Amniotic epithelial cell (primary cell): ENCODE data around the gene DCDC1.
"Not testable (repeated sequence)": the region's sequence is repeated elsewhere in the genome, so short reads cannot be mapped to it uniquely, and the experiment has no call there.

Source experiments
- DNase-seq: peaks from one replicate; pipeline ENCODE4 v3.0.0-alpha.2; 2010; ENCODE audit warnings: low read depth

DCDC1 gene

GRCh38 chr11:31328697-31329096, 40.8 kb downstream of the DCDC1 start:
- no peak for DNase-seq

DNA sequence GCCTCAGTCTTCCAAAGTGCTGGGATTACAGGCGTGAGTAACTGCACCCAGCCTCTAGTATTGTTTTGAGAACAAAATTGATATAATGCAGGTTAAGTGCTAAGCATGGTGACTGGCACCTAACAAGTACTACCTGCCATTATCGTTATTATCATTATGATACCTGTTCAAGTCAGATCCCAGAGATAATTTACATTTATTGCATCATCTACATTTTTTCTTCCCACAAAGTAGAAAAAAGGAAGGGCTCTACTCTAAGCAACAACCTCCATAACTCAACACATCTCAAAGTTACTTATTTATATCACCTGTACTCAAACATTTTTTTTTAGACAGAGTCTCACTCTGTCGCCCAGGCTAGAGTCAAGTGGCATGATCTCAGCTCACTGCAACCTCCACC, 42.1 kb downstream of the DCDC1 start:
- DNase-seq = no peak

- no peak for DNase-seq
These were observed 42.9 kb downstream of the DCDC1 start for GRCh38 chr11:31326470-31327148.

DNA sequence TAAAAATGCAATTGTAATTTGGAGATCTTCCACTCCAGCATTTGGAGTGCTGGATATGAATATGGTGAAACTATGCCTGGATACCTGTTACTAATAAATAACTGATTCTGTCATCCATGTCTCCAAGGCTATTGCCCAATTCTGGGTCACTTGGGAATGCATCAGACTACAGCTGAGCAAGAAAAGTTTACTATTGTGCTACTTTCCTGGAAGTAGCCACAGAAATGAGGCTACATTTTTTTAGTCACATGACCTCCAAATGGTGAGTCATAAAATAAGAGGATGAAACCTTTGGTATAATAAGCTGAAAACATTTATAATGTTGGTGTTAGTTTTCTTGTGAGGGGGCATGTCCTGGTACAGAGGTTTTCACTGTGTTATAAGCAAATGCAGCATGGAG, 44.4 kb downstream of the DCDC1 start:
- DNase-seq = peak; percentile 75

- DNase-seq = no peak
These were observed 46.4 kb downstream of the DCDC1 start for GRCh38 chr11:31323145-31323544.

DNA sequence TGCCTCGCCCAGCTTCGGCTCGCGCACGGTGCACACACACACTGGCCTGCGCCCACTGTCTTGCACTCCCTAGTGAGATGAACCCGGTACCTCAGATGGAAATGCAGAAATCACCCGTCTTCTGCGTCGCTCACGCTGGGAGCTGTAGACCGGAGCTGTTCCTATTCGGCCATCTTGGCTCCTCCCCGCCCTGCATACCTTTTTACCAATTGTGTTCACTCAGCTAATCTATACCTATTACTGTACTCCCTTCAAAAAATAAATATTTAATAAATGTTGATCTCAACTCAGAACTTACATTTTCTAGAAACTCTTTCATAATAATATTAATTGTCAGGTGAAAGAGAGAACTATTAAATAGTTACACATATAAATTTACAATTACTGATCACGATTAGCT, 48.0 kb downstream of the DCDC1 start:
- not testable (repeated sequence) for DNase-seq

DNA sequence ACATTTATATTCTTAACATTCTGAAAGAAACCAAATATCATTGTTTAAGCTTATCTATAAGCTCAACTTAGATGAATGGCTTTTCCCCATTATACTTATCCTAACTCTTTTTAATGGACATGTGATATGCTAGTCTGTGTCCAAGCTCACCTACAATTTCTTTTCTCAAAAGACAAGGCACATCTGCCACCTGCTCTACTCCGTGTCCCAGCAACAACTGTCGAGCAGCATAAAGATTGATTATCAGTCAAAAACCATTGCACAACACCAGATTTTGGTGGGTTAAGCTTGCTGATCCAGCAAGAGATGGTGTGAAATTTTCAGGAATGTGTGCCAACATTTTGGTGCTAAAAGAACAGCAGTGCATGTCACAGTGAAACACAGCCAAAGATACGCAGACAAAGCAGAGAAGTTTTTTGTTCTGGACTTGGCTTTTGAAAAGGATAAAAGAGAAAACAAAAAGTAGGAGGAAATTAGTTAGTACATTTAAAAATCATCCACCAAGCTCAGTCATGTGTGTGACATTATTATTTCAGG, 65.8 kb downstream of the DCDC1 start:
- no peak for DNase-seq

DNA sequence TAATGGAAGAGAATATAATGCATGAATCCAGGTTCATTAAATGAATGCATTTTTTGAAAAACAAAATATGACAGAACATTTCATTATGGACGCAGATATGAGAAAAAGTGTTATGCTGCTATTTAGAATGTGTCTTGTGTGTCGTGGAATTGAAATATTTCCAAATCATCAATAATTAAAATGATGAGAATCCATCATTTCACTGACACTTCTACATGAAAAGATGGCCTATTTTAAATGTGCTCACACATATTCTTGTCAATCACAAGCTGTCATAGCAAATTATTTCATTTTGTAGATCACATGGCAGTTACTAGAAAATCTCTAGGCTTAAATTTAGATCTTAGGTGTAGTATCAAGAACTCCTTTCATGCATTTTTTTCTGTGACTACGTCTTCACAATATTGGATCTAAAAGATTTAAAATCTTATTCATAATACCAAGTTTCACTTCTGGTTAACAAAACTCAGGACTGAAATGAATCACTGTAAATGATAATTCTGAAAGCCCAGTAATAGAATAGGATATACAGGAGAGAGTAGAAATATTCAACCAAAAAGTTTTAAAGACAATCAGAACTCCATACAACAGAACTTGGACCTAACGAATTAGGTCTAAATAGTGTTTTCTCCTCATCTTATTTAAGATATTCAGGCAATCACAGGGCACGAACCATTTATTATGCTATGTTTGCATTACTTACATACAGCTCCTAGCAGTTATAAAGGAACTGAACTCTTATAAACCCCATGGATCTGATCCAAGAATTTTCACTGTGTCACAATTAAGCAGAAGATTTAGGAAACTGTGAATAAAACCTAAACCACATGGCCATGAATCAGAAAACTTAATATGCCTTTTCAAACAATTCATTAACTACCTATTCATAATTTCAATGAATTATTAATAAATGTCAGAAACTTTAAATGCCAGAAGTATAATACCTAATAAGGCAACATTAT, 67.7 kb downstream of the DCDC1 start:
- DNase-seq = no peak

DNA sequence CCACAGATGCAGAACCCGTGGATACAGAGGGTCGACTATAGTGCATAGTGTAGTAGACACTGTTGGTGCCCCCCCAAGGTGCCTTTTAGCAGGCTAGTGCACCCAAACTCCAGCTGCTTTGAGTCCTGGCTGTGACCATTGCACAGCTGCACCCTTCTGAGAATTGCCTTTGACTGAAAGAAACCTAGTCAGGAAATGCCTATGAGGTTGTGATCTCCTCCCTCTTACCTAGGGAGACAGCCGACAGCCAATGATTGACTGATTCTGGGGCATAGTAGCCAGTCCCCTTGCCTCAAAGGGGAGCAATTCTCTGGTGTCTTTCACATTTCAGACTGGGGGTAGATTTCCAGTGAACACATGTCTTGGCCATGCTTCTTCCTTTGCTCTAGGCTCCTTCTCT, 74.2 kb downstream of the DCDC1 start:
- DNase-seq = no peak

- not testable (repeated sequence) for DNase-seq
These were observed 96.0 kb downstream of the DCDC1 start for GRCh38 chr11:31273527-31273926.

GRCh38 chr11:31267720-31268119, 101.8 kb downstream of the DCDC1 start:
- DNase-seq = no peak

- no peak for DNase-seq
These were observed 104.7 kb downstream of the DCDC1 start for GRCh38 chr11:31264834-31265233.

DNA sequence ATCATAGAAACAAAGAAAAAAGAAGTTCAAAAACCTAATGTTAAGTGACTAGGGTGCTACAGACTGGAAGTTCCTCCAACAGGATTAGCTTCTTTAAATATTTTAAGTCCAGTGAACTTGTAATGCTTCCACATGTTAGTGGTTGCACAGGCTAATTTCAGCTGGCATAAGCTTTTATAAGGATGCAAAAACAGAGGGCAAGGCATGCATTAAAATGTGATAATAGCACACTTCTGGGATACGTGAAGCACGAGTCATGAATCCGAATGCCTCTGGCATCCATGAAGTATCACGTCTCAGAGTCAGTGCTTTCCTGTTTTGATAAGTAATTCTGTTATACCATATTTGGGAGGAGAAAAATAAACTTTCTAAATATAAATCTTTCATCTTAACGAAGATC, 106.8 kb downstream of the DCDC1 start:
- no peak for DNase-seq

DNA sequence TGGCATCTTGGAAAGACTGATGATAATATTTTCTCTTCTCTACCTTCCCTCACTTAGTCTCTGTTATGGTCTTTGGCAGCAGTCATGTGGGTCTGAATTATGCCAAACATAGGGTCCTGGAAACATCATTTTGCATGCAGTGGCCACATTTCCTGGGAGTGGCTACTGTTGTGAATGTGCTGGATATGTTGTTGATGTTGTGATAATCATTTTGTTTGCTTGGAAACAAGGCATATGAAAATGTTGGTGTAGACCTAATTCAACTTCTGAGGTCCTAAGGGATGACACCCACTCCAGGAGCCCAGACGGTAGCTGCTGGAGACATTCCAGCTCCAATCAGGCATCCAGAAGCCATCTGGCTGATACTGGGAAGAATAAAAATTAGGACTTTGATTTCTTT, 109.7 kb downstream of the DCDC1 start:
- DNase-seq = no peak

DNA sequence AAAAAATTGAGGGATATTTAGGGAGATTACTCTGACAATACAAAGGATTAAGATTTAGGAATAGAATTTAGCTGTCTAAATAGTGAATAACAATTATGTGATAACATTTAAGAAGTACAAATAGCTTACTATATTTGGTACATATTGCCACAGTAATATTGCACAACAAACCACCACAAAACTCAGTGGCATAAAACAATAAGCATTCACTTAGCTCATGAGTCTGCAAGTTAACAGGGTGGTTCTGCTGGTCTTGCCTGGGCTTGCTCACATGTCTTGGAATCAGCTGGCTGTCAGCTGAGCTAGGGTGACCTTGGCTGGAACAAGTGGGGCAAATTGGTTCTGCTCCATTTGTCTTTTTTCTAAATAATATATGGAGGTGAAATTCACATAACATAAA, 115.1 kb downstream of the DCDC1 start:
- DNase-seq = peak; percentile 58

DNA sequence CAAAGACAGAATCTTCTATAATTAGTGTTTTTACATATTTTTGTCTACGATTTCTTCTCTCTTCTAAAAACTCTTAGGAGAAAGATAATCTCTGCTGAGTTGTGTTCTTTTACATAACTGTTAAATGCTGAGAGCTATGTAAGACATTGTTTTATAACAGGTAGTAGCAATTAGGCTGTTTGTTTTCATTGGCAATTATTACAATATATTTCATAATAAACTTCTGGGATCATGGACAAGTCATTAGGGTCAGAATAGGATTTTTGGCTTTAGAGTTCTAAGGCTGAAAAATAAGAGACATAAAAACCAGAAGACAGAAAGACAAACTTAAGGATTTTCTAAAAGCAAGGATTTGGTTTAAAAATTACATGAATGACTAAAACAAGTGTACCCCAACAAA, 120.8 kb downstream of the DCDC1 start:
- no peak for DNase-seq

DNA sequence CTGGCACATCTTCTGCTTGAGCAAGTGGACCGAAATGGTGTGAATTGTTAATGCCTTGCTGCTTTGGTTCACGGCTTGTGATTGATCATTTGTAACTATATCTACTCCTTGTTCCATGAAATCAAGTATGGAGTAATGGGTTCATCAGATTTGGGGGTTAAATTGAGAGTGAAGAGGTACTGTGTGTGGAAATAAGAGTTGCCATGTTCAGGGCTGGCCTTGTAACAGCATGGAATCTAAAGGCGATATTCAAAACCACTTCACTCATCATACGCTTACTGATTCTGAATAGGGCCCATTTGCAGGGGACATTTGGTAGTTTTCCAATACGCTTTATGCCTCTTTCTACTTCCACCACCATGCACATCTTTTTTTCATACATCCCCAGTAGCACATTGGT, 122.2 kb downstream of the DCDC1 start:
- DNase-seq = no peak

DNA sequence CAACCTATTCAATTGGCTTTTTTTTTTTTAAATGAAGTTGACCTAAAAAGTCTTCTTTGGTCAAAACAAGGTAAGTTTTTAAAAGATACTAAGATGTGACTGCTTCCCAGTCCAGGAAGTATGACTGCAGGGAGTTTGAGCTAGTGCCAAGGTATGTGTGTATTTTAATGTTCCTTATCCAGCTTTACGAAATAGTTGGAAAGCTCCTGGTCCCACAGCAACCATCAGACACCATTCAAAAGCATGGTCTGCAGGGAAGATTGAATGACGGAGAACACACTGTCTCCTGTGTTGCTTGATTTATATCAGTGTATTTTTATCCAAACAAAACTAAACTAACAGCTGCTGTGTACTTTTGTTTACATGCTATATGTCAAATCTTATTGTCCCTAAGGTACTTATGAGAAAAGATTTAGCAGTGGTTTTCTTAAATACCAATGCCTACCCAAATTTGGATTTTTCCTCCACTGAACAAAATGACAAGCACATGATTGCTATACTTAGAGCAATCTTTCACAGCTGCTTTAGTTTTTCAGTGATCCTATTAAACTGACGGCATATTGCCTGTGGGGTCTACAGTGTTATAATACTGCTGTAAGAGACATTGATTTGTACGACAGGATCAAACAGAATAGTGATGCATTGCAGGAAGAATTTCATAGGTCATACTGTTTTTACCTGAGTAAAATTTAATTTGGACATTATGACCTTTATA, 122.9 kb downstream of the DCDC1 start:
- DNase-seq = peak; percentile 22

DNA sequence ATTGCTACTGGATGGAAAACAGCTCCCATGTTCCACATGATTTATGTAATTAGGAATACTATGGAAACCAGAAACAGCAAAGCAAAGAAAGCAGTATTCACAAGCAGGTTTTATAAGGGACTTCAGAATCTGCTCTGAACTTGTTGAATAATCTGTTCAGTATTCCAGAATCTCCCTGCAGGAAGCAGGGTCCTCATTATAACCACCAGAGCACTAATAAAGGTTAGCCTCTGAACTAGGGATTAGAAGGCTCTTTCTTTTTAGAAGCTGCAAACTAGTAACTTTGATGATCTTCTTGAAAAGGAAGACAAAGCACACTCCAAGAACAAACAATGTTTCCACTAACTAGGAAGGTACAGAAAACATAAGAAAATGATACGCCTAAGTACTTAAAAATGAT, 125.8 kb downstream of the DCDC1 start:
- no peak for DNase-seq

DNA sequence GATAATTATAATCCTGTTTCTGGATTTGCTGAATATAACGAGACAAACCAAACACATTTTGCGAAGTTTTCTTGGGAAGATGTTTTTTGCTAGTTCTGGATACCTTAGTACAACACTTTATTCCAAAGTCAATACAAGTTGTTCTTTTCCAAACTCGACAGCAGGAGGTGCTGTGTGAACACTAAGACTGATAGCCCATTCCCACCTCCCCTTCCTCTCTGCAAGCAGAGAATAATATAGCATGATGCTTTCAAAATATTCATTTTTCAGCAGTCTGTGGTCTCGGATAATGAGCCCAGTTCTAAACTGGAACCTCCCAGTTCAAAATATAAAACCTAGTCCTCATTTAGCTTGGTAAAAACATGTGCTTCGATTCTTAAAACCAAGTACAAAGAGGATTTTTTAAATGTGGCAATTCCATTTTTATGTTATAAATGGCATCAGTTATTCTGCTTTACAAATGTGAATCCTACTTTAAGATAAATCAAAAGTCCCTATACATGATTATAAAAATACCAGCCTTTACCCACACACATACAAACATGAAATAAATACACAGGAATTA, 129.1 kb downstream of the DCDC1 start:
- peak; percentile 45 for DNase-seq

DNA sequence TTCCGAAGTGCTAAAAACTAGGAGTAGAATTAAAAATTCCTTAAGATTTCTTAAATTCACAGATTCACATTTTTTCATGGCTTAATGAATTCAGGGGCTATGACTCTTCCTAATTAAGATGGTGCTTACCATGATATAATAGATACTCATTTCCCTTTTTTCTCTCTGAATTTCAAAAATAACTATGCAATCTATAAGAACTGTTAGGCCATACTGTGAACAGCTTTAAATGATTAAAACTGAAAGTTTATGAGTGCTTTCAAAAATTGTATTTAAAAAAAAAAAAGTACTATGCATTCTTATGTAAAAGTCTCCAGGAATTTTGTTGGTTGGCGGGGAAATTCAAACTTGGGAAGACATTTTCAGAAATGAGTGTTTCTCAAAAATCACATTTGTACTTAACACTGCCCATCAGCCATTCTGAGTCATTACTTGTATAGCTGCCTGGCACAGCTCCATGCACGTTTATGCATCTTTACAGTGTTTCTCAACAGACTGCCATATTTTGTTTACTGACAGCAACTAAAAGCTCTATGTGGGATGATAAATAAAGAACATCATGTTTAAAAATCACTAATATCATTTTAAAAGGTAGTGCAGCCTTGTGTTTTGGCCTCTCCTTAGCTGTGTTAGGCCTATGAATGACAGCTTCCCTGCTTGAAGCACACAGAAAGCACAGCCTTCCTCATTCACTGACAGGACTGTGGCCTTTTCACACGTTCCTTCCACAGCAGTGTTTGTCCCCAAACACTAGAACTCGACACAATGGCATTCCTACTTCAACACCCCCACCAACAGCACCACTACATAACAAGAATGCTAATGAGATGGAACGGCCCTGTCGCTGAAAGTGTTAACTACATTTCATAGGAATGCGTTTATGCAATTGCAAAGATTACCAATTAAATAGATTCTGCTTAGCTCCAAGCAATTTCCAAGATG, 131.4 kb downstream of the DCDC1 start:
- peak; percentile 27 for DNase-seq
